Measurements from ENCODE around the gene MAGI2. TPM values are rescaled to one million over a fixed set of nuclear protein-coding genes. Genes with fewer than 3 reads are reported as not detected.

The MAGI2 gene
- polyA plus RNA-seq, 4 donors: 0.22 to 2.1 (median 1.5) TPM

GRCh38 chr7:79281426-79281825, 172.0 kb downstream of the MAGI2 start:
- no peaks in the 10 kb centered on the region for H3K4me1 ChIP-seq (ENCODE audit: control insufficient read depth in 3 of 3, insufficient read depth in 2 of 3, low read depth in 1 of 3, low read length in 2 of 3)
- H3K4me3 ChIP-seq (ENCODE audit: low read depth in 1 of 3, low read length in 3 of 3): no peak overlapping the region
- 46 to 61% (median 52%) methylated on average over 2 of the region's 2 CpGs for WGBS, 3 donors
- DNase-seq: no peak
- H3K36me3 ChIP-seq (ENCODE audit: control insufficient read depth in 3 of 3, insufficient read depth in 2 of 3, low read depth in 1 of 3, low read length in 3 of 3): no peaks in the 10 kb centered on the region
- H3K27me3 ChIP-seq (ENCODE audit: control insufficient read depth in 3 of 3, insufficient read depth in 3 of 3, low read length in 3 of 3): no peaks in the 10 kb centered on the region
- no peaks in the 10 kb centered on the region for H3K9me3 ChIP-seq (ENCODE audit: control insufficient read depth in 2 of 2, insufficient read depth in 1 of 2, low read depth in 1 of 2, low read length in 1 of 2)
- no peak overlapping the region for H3K27ac ChIP-seq (ENCODE audit: low read depth in 1 of 3, low read length in 2 of 3)
- no peak for FAIRE-seq

- WGBS, 3 donors: 57 to 72% (median 64%) methylated on average over 2 of the region's 2 CpGs
- Histone ChIP-seq H3K4me1 (ENCODE audit: control insufficient read depth in 3 of 3, insufficient read depth in 2 of 3, low read depth in 1 of 3, low read length in 2 of 3) (no peaks in the 10 kb centered on the region), H3K36me3 (ENCODE audit: control insufficient read depth in 3 of 3, insufficient read depth in 2 of 3, low read depth in 1 of 3, low read length in 3 of 3) (no peaks in the 10 kb centered on the region), H3K27ac (ENCODE audit: low read depth in 1 of 3, low read length in 2 of 3) (no peak overlapping the region), H3K27me3 (ENCODE audit: control insufficient read depth in 3 of 3, insufficient read depth in 3 of 3, low read length in 3 of 3) (no peaks in the 10 kb centered on the region), H3K4me3 (ENCODE audit: low read depth in 1 of 3, low read length in 3 of 3) (no peak overlapping the region), H3K9me3 (ENCODE audit: control insufficient read depth in 2 of 2, insufficient read depth in 1 of 2, low read depth in 1 of 2, low read length in 1 of 2) (no peaks in the 10 kb centered on the region)
- DNase-seq (no peak), FAIRE-seq (no peak)
Observed at GRCh38 chr7:79272938-79273337, 180.5 kb downstream of the MAGI2 start.

- no peak overlapping the region for H3K27ac ChIP-seq (ENCODE audit: low read depth in 1 of 3, low read length in 2 of 3)
- DNase-seq (peak; percentile 19 to 51), FAIRE-seq (no peak)
- 24 to 34% (median 25%) methylated on average over 4 of the region's 4 CpGs for WGBS, 3 donors
- no peaks in the 10 kb centered on the region for H3K27me3 ChIP-seq (ENCODE audit: control insufficient read depth in 3 of 3, insufficient read depth in 3 of 3, low read length in 3 of 3)
- no peak overlapping the region for H3K4me3 ChIP-seq (ENCODE audit: low read depth in 1 of 3, low read length in 3 of 3)
- H3K4me1 ChIP-seq (ENCODE audit: control insufficient read depth in 3 of 3, insufficient read depth in 2 of 3, low read depth in 1 of 3, low read length in 2 of 3): no peaks in the 10 kb centered on the region
- H3K9me3 ChIP-seq (ENCODE audit: control insufficient read depth in 2 of 2, insufficient read depth in 1 of 2, low read depth in 1 of 2, low read length in 1 of 2): no peaks in the 10 kb centered on the region
- no peaks in the 10 kb centered on the region for H3K36me3 ChIP-seq (ENCODE audit: control insufficient read depth in 3 of 3, insufficient read depth in 2 of 3, low read depth in 1 of 3, low read length in 3 of 3)
Observed at GRCh38 chr7:79272066-79272669, 181.3 kb downstream of the MAGI2 start.

- WGBS, 3 donors: 38 to 44% (median 43%) methylated on average over 6 of the region's 6 CpGs
- H3K9me3 ChIP-seq (ENCODE audit: control insufficient read depth in 2 of 2, insufficient read depth in 1 of 2, low read depth in 1 of 2, low read length in 1 of 2): no peaks in the 10 kb centered on the region
- H3K36me3 ChIP-seq (ENCODE audit: control insufficient read depth in 3 of 3, insufficient read depth in 2 of 3, low read depth in 1 of 3, low read length in 3 of 3): no peaks in the 10 kb centered on the region
- no peak overlapping the region for H3K4me3 ChIP-seq (ENCODE audit: low read depth in 1 of 3, low read length in 3 of 3)
- FAIRE-seq: no peak
- H3K4me1 ChIP-seq (ENCODE audit: control insufficient read depth in 3 of 3, insufficient read depth in 2 of 3, low read depth in 1 of 3, low read length in 2 of 3): no peaks in the 10 kb centered on the region
- DNase-seq: no peak
- peaks cover 0 to 3% (median 0%) of the 10 kb centered on the region in 3 donors for H3K27me3 ChIP-seq (ENCODE audit: control insufficient read depth in 3 of 3, insufficient read depth in 3 of 3, low read length in 3 of 3)
- no peak overlapping the region for H3K27ac ChIP-seq (ENCODE audit: low read depth in 1 of 3, low read length in 2 of 3)
Observed at GRCh38 chr7:79268730-79269129, 184.7 kb downstream of the MAGI2 start.

- Histone ChIP-seq H3K27ac (ENCODE audit: low read depth in 1 of 3, low read length in 2 of 3) (no peak overlapping the region), H3K27me3 (ENCODE audit: control insufficient read depth in 3 of 3, insufficient read depth in 3 of 3, low read length in 3 of 3) (no peaks in the 10 kb centered on the region), H3K9me3 (ENCODE audit: control insufficient read depth in 2 of 2, insufficient read depth in 1 of 2, low read depth in 1 of 2, low read length in 1 of 2) (no peaks in the 10 kb centered on the region), H3K36me3 (ENCODE audit: control insufficient read depth in 3 of 3, insufficient read depth in 2 of 3, low read depth in 1 of 3, low read length in 3 of 3) (no peaks in the 10 kb centered on the region), H3K4me3 (ENCODE audit: low read depth in 1 of 3, low read length in 3 of 3) (no peak overlapping the region), H3K4me1 (ENCODE audit: control insufficient read depth in 3 of 3, insufficient read depth in 2 of 3, low read depth in 1 of 3, low read length in 2 of 3) (no peaks in the 10 kb centered on the region)
- WGBS, 3 donors: 44 to 56% (median 56%) methylated on average over 3 of the region's 3 CpGs
- no peak for DNase-seq
- FAIRE-seq: no peak
Observed at GRCh38 chr7:79258826-79259225, 194.6 kb downstream of the MAGI2 start.

- WGBS, 3 donors: 86 to 91% (median 90%) methylated on average over 1 of the region's 1 CpG
- Histone ChIP-seq H3K4me3 (ENCODE audit: low read depth in 1 of 3, low read length in 3 of 3) (no peak overlapping the region), H3K27ac (ENCODE audit: low read depth in 1 of 3, low read length in 2 of 3) (no peak overlapping the region), H3K27me3 (ENCODE audit: control insufficient read depth in 3 of 3, insufficient read depth in 3 of 3, low read length in 3 of 3) (no peaks in the 10 kb centered on the region), H3K9me3 (ENCODE audit: control insufficient read depth in 2 of 2, insufficient read depth in 1 of 2, low read depth in 1 of 2, low read length in 1 of 2) (no peaks in the 10 kb centered on the region), H3K36me3 (ENCODE audit: control insufficient read depth in 3 of 3, insufficient read depth in 2 of 3, low read depth in 1 of 3, low read length in 3 of 3) (no peaks in the 10 kb centered on the region), H3K4me1 (ENCODE audit: control insufficient read depth in 3 of 3, insufficient read depth in 2 of 3, low read depth in 1 of 3, low read length in 2 of 3) (no peaks in the 10 kb centered on the region)
- DNase-seq (no peak), FAIRE-seq (no peak)
Observed at GRCh38 chr7:79257959-79258358, 195.5 kb downstream of the MAGI2 start.

GRCh38 chr7:79245623-79246249, 207.7 kb downstream of the MAGI2 start:
- Histone ChIP-seq H3K9me3 (ENCODE audit: control insufficient read depth in 2 of 2, insufficient read depth in 1 of 2, low read depth in 1 of 2, low read length in 1 of 2) (peaks cover 0 to 3% of the 10 kb centered on the region in 2 donors), H3K36me3 (ENCODE audit: control insufficient read depth in 3 of 3, insufficient read depth in 2 of 3, low read depth in 1 of 3, low read length in 3 of 3) (no peaks in the 10 kb centered on the region)
- no peak for FAIRE-seq

GRCh38 chr7:79244482-79244881, 209.0 kb downstream of the MAGI2 start:
- no peak for DNase-seq
- no peaks in the 10 kb centered on the region for H3K4me1 ChIP-seq (ENCODE audit: control insufficient read depth in 3 of 3, insufficient read depth in 2 of 3, low read depth in 1 of 3, low read length in 2 of 3)
- H3K27me3 ChIP-seq (ENCODE audit: control insufficient read depth in 3 of 3, insufficient read depth in 3 of 3, low read length in 3 of 3): no peaks in the 10 kb centered on the region
- no peaks in the 10 kb centered on the region for H3K36me3 ChIP-seq (ENCODE audit: control insufficient read depth in 3 of 3, insufficient read depth in 2 of 3, low read depth in 1 of 3, low read length in 3 of 3)
- no peak overlapping the region for H3K27ac ChIP-seq (ENCODE audit: low read depth in 1 of 3, low read length in 2 of 3)
- H3K4me3 ChIP-seq (ENCODE audit: low read depth in 1 of 3, low read length in 3 of 3): no peak overlapping the region
- no peak for FAIRE-seq
- 53 to 86% (median 60%) methylated on average over 1 of the region's 1 CpG for WGBS, 3 donors
- H3K9me3 ChIP-seq (ENCODE audit: control insufficient read depth in 2 of 2, insufficient read depth in 1 of 2, low read depth in 1 of 2, low read length in 1 of 2): peaks cover 0 to 3% of the 10 kb centered on the region in 2 donors

More at GRCh38 chr7:79245623-79246249, 207.7 kb downstream of the MAGI2 start:
- Histone ChIP-seq H3K4me3 (ENCODE audit: low read depth in 1 of 3, low read length in 3 of 3) (no peak overlapping the region), H3K27ac (ENCODE audit: low read depth in 1 of 3, low read length in 2 of 3) (no peak overlapping the region), H3K27me3 (ENCODE audit: control insufficient read depth in 3 of 3, insufficient read depth in 3 of 3, low read length in 3 of 3) (no peaks in the 10 kb centered on the region), H3K4me1 (ENCODE audit: control insufficient read depth in 3 of 3, insufficient read depth in 2 of 3, low read depth in 1 of 3, low read length in 2 of 3) (no peaks in the 10 kb centered on the region)
- 72 to 82% (median 73%) methylated on average over 4 of the region's 4 CpGs for WGBS, 3 donors
- DNase-seq: peak in 1 of 2 donors; percentile 4
